CD14-positive monocyte (primary cell): Measurements from ENCODE around the gene GPR34. TPM values are rescaled to one million over a fixed set of nuclear protein-coding genes. Genes with fewer than 3 reads are reported as not detected.

Source experiments
- DNase-seq, 3 donors: peaks; one replicate each; pipeline ENCODE4 v3.0.0-alpha.2; 2011 to 2022
- H2AFZ ChIP-seq: 2 replicates; pipeline ENCODE4 v1.6.0; 2012; ENCODE audit warnings: mild to moderate bottlenecking, low read depth, low read length, inconsistent platforms; ENCODE audit not compliant: insufficient read depth, poor library complexity, severe bottlenecking
- H3K27ac ChIP-seq, 2 donors: 1 replicate in 1 of 2; 2 replicates in 1 of 2; pipeline ENCODE4 v1.5.1; 2012 to 2013; ENCODE audit warnings: low read length in 2 of 2, control low read depth in 1 of 2, inconsistent platforms in 1 of 2, low read depth in 1 of 2, mild to moderate bottlenecking in 1 of 2
- H3K27me3 ChIP-seq, 2 donors: one replicate each; pipeline versions ENCODE4 v1.6.0 to v1.6.1; 2011 to 2013; ENCODE audit warnings: low read length in 2 of 2; ENCODE audit not compliant: control insufficient read depth in 2 of 2, insufficient read depth in 2 of 2
- H3K36me3 ChIP-seq, 2 donors: replicated peaks in 1 of 2; 1 replicate in 1 of 2; 2 replicates in 1 of 2; pipeline versions ENCODE4 v1.5.1 to v1.6.1; 2012 to 2013; ENCODE audit warnings: low read length in 2 of 2, control low read depth in 1 of 2, inconsistent platforms in 1 of 2, mild to moderate bottlenecking in 1 of 2; ENCODE audit not compliant: insufficient read depth in 2 of 2, control insufficient read depth in 1 of 2
- H3K4me1 ChIP-seq, 2 donors: 1 replicate in 1 of 2; 2 replicates in 1 of 2; pipeline versions ENCODE4 v1.5.1 to v1.6.1; 2012 to 2013; ENCODE audit warnings: low read length in 2 of 2, control low read depth in 1 of 2, inconsistent platforms in 1 of 2, mild to moderate bottlenecking in 1 of 2, moderate library complexity in 1 of 2; ENCODE audit not compliant: insufficient read depth in 2 of 2, control insufficient read depth in 1 of 2
- H3K4me2 ChIP-seq: replicated peaks from 2 replicates; pipeline ENCODE3; 2012; ENCODE audit warnings: low read length, moderate library complexity, mild to moderate bottlenecking; ENCODE audit not compliant: poor library complexity, severe bottlenecking; ENCODE audit errors: extremely low read depth
- H3K4me3 ChIP-seq, 3 experiments: fragments of 200-600 bp in 1 of 3; sonication (generic) in 1 of 3; replicated peaks in 1 of 3; 1 replicate in 2 of 3; 2 replicates in 1 of 3; pipeline ENCODE4 v1.5.1; 2011 to 2013; ENCODE audit warnings: low read length in 3 of 3, mild to moderate bottlenecking in 3 of 3, control low read depth in 2 of 3, low read depth in 2 of 3, inconsistent platforms in 1 of 3, moderate library complexity in 1 of 3
- H3K79me2 ChIP-seq: 2 replicates; pipeline ENCODE4 v1.6.0; 2012; ENCODE audit warnings: mild to moderate bottlenecking, control low read depth, inconsistent platforms, low read length, moderate library complexity; ENCODE audit not compliant: insufficient read depth
- H3K9ac ChIP-seq: 2 replicates; pipeline ENCODE4 v1.6.0; 2017; ENCODE audit warnings: low read length, mild to moderate bottlenecking; ENCODE audit not compliant: insufficient read depth, poor library complexity, severe bottlenecking
- H3K9me3 ChIP-seq, 2 donors: replicated peaks in 1 of 2; 1 replicate in 1 of 2; 2 replicates in 1 of 2; pipeline versions ENCODE4 v1.5.1 to v1.6.1; 2012 to 2013; ENCODE audit warnings: low read length in 2 of 2, control low read depth in 1 of 2; ENCODE audit not compliant: control insufficient read depth in 1 of 2, insufficient read depth in 1 of 2
- H4K20me1 ChIP-seq: 2 replicates; pipeline ENCODE4 v1.6.0; 2012; ENCODE audit warnings: mild to moderate bottlenecking, low read length, control low read depth, moderate library complexity; ENCODE audit not compliant: insufficient read depth
- H3K27ac Mint-ChIP-seq, 7 donors: one replicate each; pipeline ENCODE4 v1.8.0; 2020; ENCODE audit warnings: mild to moderate bottlenecking in 7 of 7, mixed read lengths in 7 of 7, moderate library complexity in 6 of 7, inconsistent platforms in 2 of 7
- H3K27me3 Mint-ChIP-seq, 3 donors: one replicate each; pipeline ENCODE4 v1.8.0; 2021 to 2022; ENCODE audit warnings: low read depth in 3 of 3, mild to moderate bottlenecking in 3 of 3, mixed read lengths in 3 of 3, moderate library complexity in 3 of 3, inconsistent platforms in 1 of 3
- H3K36me3 Mint-ChIP-seq, 2 donors: one replicate each; pipeline ENCODE4 v1.8.0; 2020; ENCODE audit warnings: mixed read lengths in 2 of 2, inconsistent platforms in 1 of 2, mild to moderate bottlenecking in 1 of 2
- H3K4me1 Mint-ChIP-seq: one replicate; pipeline ENCODE4 v1.8.0; 2020; ENCODE audit warnings: mild to moderate bottlenecking, mixed read lengths
- H3K4me3 Mint-ChIP-seq, 2 donors: one replicate each; pipeline ENCODE4 v1.8.0; 2020; ENCODE audit warnings: mild to moderate bottlenecking in 2 of 2, mixed read lengths in 2 of 2, moderate library complexity in 1 of 2
- H3K9me3 Mint-ChIP-seq, 7 donors: one replicate each; pipeline ENCODE4 v1.8.0; 2020 to 2022; ENCODE audit warnings: mixed read lengths in 7 of 7, mild to moderate bottlenecking in 6 of 7, moderate library complexity in 6 of 7, inconsistent platforms in 2 of 7
- WGBS: methylation state at CpG from one replicate; pipeline ENCODE4 v1.1.5; 2013; ENCODE audit warnings: missing lambda C conversion rate; ENCODE audit not compliant: insufficient coverage; 5-methylcytosine and 5-hydroxymethylcytosine counted together
- intact Hi-C, 2 donors: fragments of 100-400 bp; cut with micrococcal nuclease; formaldehyde crosslinking; loops; one replicate each; pipeline versions ENCODE4 v1.15.0 to v1.15.1; 2023
- polyA plus RNA-seq, 3 donors: library from polyadenylated mRNA; depleted of rRNA in 1 of 3; unstranded in 2 of 3; stranded (reverse) in 1 of 3; fragments of 300-500 nt in 2 of 3; fragments of >200 nt in 1 of 3; fragmentation: Illumina TruSeq in 2 of 3; gene quantifications; 1 replicate in 2 of 3; 2 replicates in 1 of 3; pipeline ENCODE4 v1.2.3, GENCODE V29; 2012 to 2021
- TF ChIP-seq, protein P1 (sequence below): fragments of 200-600 bp; IDR thresholded peaks from one replicate; pipeline ENCODE4 v1.8.0; 2022; ENCODE audit warnings: antibody characterized with exemption, mild to moderate bottlenecking

GPR34 gene
- polyA plus RNA-seq, 3 donors: 6.1 to 20.3 (median 14.8) TPM

DNA sequence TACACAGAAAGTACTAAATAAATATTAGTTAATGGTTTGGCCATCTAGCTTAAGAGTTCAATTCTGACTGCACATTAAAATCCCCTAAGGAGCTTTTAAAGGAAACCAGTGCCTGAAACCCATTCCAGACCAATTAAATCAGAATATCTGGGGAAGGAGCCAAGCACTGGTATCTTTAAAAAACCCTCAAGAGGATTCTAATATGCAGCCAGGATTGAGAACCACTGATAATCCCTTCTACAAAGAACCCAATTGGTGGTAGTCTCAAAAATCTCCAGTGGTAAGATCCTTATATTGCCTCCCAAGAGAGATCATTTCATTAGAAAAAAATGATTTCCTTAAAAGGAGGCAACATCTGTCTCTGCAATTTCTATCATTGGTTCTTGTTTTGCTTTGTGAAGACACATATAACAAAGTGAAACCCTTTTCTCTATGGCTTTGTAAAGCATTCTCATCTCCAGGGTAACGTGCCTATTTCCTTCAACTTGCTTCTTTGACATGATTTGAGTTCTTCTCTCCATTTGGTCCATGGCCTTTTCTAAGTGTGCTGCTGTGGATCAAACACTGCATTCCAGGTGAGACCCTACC lies 3.5 kb downstream of the GPR34 start:
- no peak overlapping the region for H2AFZ ChIP-seq
- no peaks in the 10 kb centered on the region for H3K79me2 ChIP-seq
- peak overlapping the region in 1 of 2 donors; percentile 51 for H3K4me3 Mint-ChIP-seq
- no peaks in the 10 kb centered on the region for H3K9me3 ChIP-seq
- TF ChIP-seq, protein P1, sequence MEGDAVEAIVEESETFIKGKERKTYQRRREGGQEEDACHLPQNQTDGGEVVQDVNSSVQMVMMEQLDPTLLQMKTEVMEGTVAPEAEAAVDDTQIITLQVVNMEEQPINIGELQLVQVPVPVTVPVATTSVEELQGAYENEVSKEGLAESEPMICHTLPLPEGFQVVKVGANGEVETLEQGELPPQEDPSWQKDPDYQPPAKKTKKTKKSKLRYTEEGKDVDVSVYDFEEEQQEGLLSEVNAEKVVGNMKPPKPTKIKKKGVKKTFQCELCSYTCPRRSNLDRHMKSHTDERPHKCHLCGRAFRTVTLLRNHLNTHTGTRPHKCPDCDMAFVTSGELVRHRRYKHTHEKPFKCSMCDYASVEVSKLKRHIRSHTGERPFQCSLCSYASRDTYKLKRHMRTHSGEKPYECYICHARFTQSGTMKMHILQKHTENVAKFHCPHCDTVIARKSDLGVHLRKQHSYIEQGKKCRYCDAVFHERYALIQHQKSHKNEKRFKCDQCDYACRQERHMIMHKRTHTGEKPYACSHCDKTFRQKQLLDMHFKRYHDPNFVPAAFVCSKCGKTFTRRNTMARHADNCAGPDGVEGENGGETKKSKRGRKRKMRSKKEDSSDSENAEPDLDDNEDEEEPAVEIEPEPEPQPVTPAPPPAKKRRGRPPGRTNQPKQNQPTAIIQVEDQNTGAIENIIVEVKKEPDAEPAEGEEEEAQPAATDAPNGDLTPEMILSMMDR: no peak
- peaks cover 48% of the 10 kb centered on the region for H3K4me1 Mint-ChIP-seq
- 57% methylated on average over 1 of the region's 1 CpG for WGBS
- no peaks in the 10 kb centered on the region for H3K27me3 ChIP-seq
- no peak overlapping the region for H3K27ac ChIP-seq
- peaks cover 8 to 13% of the 10 kb centered on the region in 2 donors for H3K36me3 ChIP-seq
- no peak overlapping the region for H3K9ac ChIP-seq
- H3K36me3 Mint-ChIP-seq: peaks cover 9 to 13% of the 10 kb centered on the region in 2 donors
- H4K20me1 ChIP-seq: no peaks in the 10 kb centered on the region
- peak overlapping the region in 1 of 7 donors; percentile 70 for H3K27ac Mint-ChIP-seq
- H3K9me3 Mint-ChIP-seq: peaks cover 0 to 2% (median 0%) of the 10 kb centered on the region in 7 donors
- H3K27me3 Mint-ChIP-seq: peaks cover 0 to 6% (median 0%) of the 10 kb centered on the region in 3 donors
- H3K4me2 ChIP-seq: no peak overlapping the region
- no peak for DNase-seq
- peaks cover 41 to 59% of the 10 kb centered on the region in 2 donors for H3K4me1 ChIP-seq
- intact Hi-C loops: no loop called here
- no peak overlapping the region for H3K4me3 ChIP-seq

DNA sequence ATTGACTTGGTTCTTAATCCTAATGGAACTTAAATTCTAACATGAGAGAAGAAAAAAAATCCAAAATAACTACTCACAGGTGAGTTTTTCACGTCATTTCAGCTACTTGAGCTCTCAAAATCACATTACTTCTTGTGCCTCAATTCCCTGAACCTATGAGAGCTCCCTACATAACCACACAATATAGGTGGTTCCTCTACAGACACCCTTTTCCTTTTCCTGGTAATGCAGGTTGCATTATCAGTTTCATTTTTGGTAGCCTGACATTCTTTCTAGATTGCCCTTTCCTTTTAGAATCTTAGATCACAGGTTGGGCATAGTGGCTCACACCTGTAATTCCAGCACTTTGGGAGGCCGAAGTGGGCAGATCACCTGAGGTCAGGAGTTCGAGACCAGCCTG lies 4.3 kb downstream of the GPR34 start:
- peaks cover 0 to 6% (median 0%) of the 10 kb centered on the region in 3 donors for H3K27me3 Mint-ChIP-seq
- H3K4me3 Mint-ChIP-seq: peak overlapping the region in 1 of 2 donors; percentile 4
- no peak overlapping the region for H3K4me3 ChIP-seq
- no peaks in the 10 kb centered on the region for H3K9me3 ChIP-seq
- H3K36me3 ChIP-seq: peaks cover 8 to 13% of the 10 kb centered on the region in 2 donors
- TF ChIP-seq, protein P1: no peak
- no peak overlapping the region for H3K4me2 ChIP-seq
- H3K27ac Mint-ChIP-seq: peak overlapping the region in 1 of 7 donors; percentile 57
- no peak overlapping the region for H3K27ac ChIP-seq
- H3K9me3 Mint-ChIP-seq: peaks cover 0 to 2% (median 0%) of the 10 kb centered on the region in 7 donors
- intact Hi-C loops: no loop called here
- H3K36me3 Mint-ChIP-seq: peaks cover 9 to 15% of the 10 kb centered on the region in 2 donors
- peaks cover 44% of the 10 kb centered on the region for H3K4me1 Mint-ChIP-seq
- no peaks in the 10 kb centered on the region for H3K79me2 ChIP-seq
- H2AFZ ChIP-seq: no peak overlapping the region
- H3K4me1 ChIP-seq: peaks cover 36 to 54% of the 10 kb centered on the region in 2 donors
- no peak for DNase-seq
- H3K27me3 ChIP-seq: no peaks in the 10 kb centered on the region
- no peaks in the 10 kb centered on the region for H4K20me1 ChIP-seq
- WGBS: no CpG with 5 or more reads among the region's 3 CpGs
- H3K9ac ChIP-seq: no peak overlapping the region
